ENCODE results near the gene CCDC14. TPM values are rescaled to one million over a fixed set of nuclear protein-coding genes. Genes with fewer than 3 reads are reported as not detected.

Gene CCDC14
- total RNA-seq (2022; extraction: Qiagen RNA extraction), result 17.6 to 23.7 TPM (median 22.2 TPM) in 5 replicates

GRCh38 chr3:123960781-123961507, at the start of gene CCDC14:
CCDC14 (minus strand) TSS chr3:123961229; CDS start chr3:123961173, 56 bp downstream.

GRCh38 chr3:123991730-123992588, 30.9 kb upstream of the CCDC14 start, which contains the start of gene ROPN1:
ROPN1 (minus strand) TSS chr3:123992124; CDS start chr3:123980481, 11,643 bp downstream.

GRCh38 chr3:123884203-123884831, 76.7 kb downstream of the CCDC14 start, which contains the start of gene MYLK:
MYLK (minus strand) TSS chr3:123884332; CDS start chr3:123793841, 90,491 bp downstream.

Other genes starting within 250 kb of the CCDC14 start
- gene MYLK, start 76.9 kb downstream of the CCDC14 start, total RNA-seq (2022; extraction: Qiagen RNA extraction), result 13.5 to 21.9 TPM (median 16.0 TPM) in 5 replicates
- gene ROPN1, start 30.9 kb upstream of the CCDC14 start, total RNA-seq (2022; extraction: Qiagen RNA extraction), result not detected in 5 replicates
- gene KALRN, start 72.1 kb upstream of the CCDC14 start, total RNA-seq (2022; extraction: Qiagen RNA extraction), result 1.4 to 2.9 TPM (median 2.2 TPM) in 5 replicates